OCI-LY1 (cell line): ENCODE measurements around the gene DOK7.

ENCODE experiments used
- EZH2 ChIP-seq: fragments of 200-600 bp; sonication (generic), shearing (Covaris generic); IDR thresholded peaks from 2 replicates; pipeline ENCODE4 v1.8.0; 2017; ENCODE audit warnings: borderline replicate concordance, mixed run types, mild to moderate bottlenecking, antibody characterized with exemption, low read length, moderate library complexity, mixed read lengths
- TF ChIP-seq, protein P1 (sequence below): fragments of 200-600 bp; sonication (generic), shearing (Covaris generic); IDR thresholded peaks from 2 replicates; pipeline ENCODE4 v1.5.1; 2017; ENCODE audit warnings: mild to moderate bottlenecking, antibody characterized with exemption, low read length, moderate library complexity, mixed read lengths

- TF ChIP-seq, protein P1, sequence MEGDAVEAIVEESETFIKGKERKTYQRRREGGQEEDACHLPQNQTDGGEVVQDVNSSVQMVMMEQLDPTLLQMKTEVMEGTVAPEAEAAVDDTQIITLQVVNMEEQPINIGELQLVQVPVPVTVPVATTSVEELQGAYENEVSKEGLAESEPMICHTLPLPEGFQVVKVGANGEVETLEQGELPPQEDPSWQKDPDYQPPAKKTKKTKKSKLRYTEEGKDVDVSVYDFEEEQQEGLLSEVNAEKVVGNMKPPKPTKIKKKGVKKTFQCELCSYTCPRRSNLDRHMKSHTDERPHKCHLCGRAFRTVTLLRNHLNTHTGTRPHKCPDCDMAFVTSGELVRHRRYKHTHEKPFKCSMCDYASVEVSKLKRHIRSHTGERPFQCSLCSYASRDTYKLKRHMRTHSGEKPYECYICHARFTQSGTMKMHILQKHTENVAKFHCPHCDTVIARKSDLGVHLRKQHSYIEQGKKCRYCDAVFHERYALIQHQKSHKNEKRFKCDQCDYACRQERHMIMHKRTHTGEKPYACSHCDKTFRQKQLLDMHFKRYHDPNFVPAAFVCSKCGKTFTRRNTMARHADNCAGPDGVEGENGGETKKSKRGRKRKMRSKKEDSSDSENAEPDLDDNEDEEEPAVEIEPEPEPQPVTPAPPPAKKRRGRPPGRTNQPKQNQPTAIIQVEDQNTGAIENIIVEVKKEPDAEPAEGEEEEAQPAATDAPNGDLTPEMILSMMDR = no peak
- TF ChIP-seq EZH2 = no peak
These were observed 13.3 kb upstream of the DOK7 start for GRCh38 chr4:3449574-3450534.
